Activated B cell treated with CpG ODN at 0.5 μM for 24 hours (primary cell): ENCODE results near the gene ESPNL. TPM values are rescaled to one million over a fixed set of nuclear protein-coding genes. Genes with fewer than 3 reads are reported as not detected.

Experiments
- ATAC-seq: fragments of 200-7000 bp; cut with Tn5 transposase; one replicate; pipeline ENCODE4 v1.10.0; 2021; ENCODE audit warnings: low read depth, mild to moderate bottlenecking, moderate library complexity
- CTCF ChIA-PET: fragments of 350-600 bp; sonication (Branson Sonifier 250); formaldehyde crosslinking; loops from one replicate; lab custom pipeline; 2021; ENCODE audit warnings: antibody characterized with exemption; lab: Charles Lee
- POLR2A ChIA-PET: fragments of 350-600 bp; sonication (Branson Sonifier 250); formaldehyde crosslinking; loops from one replicate; lab custom pipeline; 2021; ENCODE audit warnings: antibody characterized with exemption; lab: Charles Lee
- DNase-seq: peaks from one replicate; pipeline ENCODE4 v3.0.0; 2022
- H3K27ac Mint-ChIP-seq: one replicate; pipeline ENCODE4 v1.8.0; 2020; ENCODE audit warnings: mixed read lengths
- H3K27me3 Mint-ChIP-seq: one replicate; pipeline ENCODE4 v1.8.0; 2021; ENCODE audit warnings: mixed read lengths
- H3K36me3 Mint-ChIP-seq: one replicate; pipeline ENCODE4 v1.8.0; 2021; ENCODE audit warnings: low read depth, mixed read lengths
- H3K4me1 Mint-ChIP-seq: one replicate; pipeline ENCODE4 v1.8.0; 2021; ENCODE audit warnings: mixed read lengths
- H3K4me3 Mint-ChIP-seq: one replicate; pipeline ENCODE4 v1.8.0; 2020; ENCODE audit warnings: mild to moderate bottlenecking, mixed read lengths
- H3K9me3 Mint-ChIP-seq: one replicate; pipeline ENCODE4 v1.8.0; 2020; ENCODE audit warnings: mixed read lengths
- CTCF ChIP-seq: fragments of 200-600 bp; IDR thresholded peaks from one replicate; pipeline ENCODE4 v1.8.0; 2022; ENCODE audit warnings: antibody characterized with exemption, mild to moderate bottlenecking
- intact Hi-C: fragments of 100-400 bp; cut with micrococcal nuclease; formaldehyde crosslinking; loops from one replicate; pipeline ENCODE4 v1.15.1; 2024
- total RNA-seq: library from RNA; stranded (reverse); gene quantifications from 2 replicates; pipeline ENCODE4 v1.2.3, GENCODE V29; 2022

The ESPNL gene
- total RNA-seq, 1 donor from 2014 or later: 0.42 TPM

GRCh38 chr2:238180554-238180953 lies 80.4 kb downstream of the ESPNL start:
- POLR2A ChIA-PET: no interaction called here
- Mint-ChIP-seq H3K4me1 (no peaks in the 10 kb centered on the region), H3K9me3 (no peaks in the 10 kb centered on the region), H3K27me3 (no peaks in the 10 kb centered on the region), H3K27ac (no peak overlapping the region), H3K4me3 (no peak overlapping the region), H3K36me3 (peaks cover 94% of the 10 kb centered on the region)
- CTCF ChIA-PET: no interaction called here
- ATAC-seq (no peak), DNase-seq (no peak)
- intact Hi-C loops: no loop called here
- TF ChIP-seq CTCF: no peak

GRCh38 chr2:238182362-238182761 lies 82.2 kb downstream of the ESPNL start:
- no peak for ATAC-seq
- H3K27ac Mint-ChIP-seq: no peak overlapping the region
- H3K4me1 Mint-ChIP-seq: no peaks in the 10 kb centered on the region
- H3K27me3 Mint-ChIP-seq: no peaks in the 10 kb centered on the region
- H3K9me3 Mint-ChIP-seq: no peaks in the 10 kb centered on the region
- ChIA-PET POLR2A (no interaction called here), CTCF (no interaction called here)
- no peak for TF ChIP-seq CTCF
- DNase-seq: no peak
- intact Hi-C loops: no loop called here
- no peak overlapping the region for H3K4me3 Mint-ChIP-seq
- peaks cover 96% of the 10 kb centered on the region for H3K36me3 Mint-ChIP-seq

Other genes starting within 250 kb of the ESPNL start
- gene RAMP1, start 240.7 kb upstream of the ESPNL start, total RNA-seq: 3.9 and 4.4 TPM in 2 replicates
- 32.4 and 41.2 TPM in 2 replicates for gene UBE2F, start 133.3 kb upstream of the ESPNL start, total RNA-seq
- gene SCLY, start 39.3 kb upstream of the ESPNL start, total RNA-seq: 24.1 and 26.9 TPM in 2 replicates
- gene KLHL30, start 38.3 kb downstream of the ESPNL start, total RNA-seq: not detected in 2 replicates
- gene ERFE, start 58.6 kb downstream of the ESPNL start, total RNA-seq: not detected in 2 replicates
- 64.4 and 77.3 TPM in 2 replicates for gene ILKAP, start 103.4 kb downstream of the ESPNL start, total RNA-seq
- gene HES6, start 139.7 kb downstream of the ESPNL start, total RNA-seq: 4.4 and 5.0 TPM in 2 replicates
- 15.8 and 16.6 TPM in 2 replicates for gene PER2, start 188.3 kb downstream of the ESPNL start, total RNA-seq
- gene TRAF3IP1, start 220.2 kb downstream of the ESPNL start, total RNA-seq: 9.5 and 9.9 TPM in 2 replicates